Heart left ventricle (tissue), 16 donors: Measurements from ENCODE around the gene CDK4. TPM values are rescaled to one million over a fixed set of nuclear protein-coding genes. Genes with fewer than 3 reads are reported as not detected.
A peak's percentile ranks its signal among the peaks of the same experiment; 100 is the strongest.

ENCODE experiments used
- ATAC-seq, 4 donors: fragments of 200-7000 bp; cut with Tn5 transposase; one replicate each; pipeline ENCODE4 v1.9.1; 2020 to 2022; ENCODE audit warnings: moderate library complexity in 4 of 4, mild to moderate bottlenecking in 3 of 4, moderate number of reproducible peaks in 1 of 4
- DNase-seq, 5 donors: peaks; one replicate each; pipeline ENCODE4 v3.0.0-alpha.2; 2020
- H3K27ac ChIP-seq, 12 donors: fragments of 200-600 bp; sonication (generic) in 4 of 12; one replicate each; pipeline versions ENCODE4 v1.5.0 to v1.8.0; 2016 to 2022; ENCODE audit warnings: mild to moderate bottlenecking in 2 of 12
- H3K27me3 ChIP-seq, 9 donors: fragments of 200-600 bp; sonication (generic) in 2 of 9; one replicate each; pipeline versions ENCODE4 v1.5.1 to v1.8.0; 2016 to 2022; ENCODE audit warnings: mild to moderate bottlenecking in 3 of 9
- H3K36me3 ChIP-seq, 9 donors: fragments of 200-600 bp; sonication (generic) in 2 of 9; one replicate each; pipeline versions ENCODE4 v1.5.0 to v1.8.0; 2018 to 2022; ENCODE audit warnings: mild to moderate bottlenecking in 2 of 9
- H3K4me1 ChIP-seq, 12 donors: fragments of 200-600 bp; sonication (generic) in 4 of 12; one replicate each; pipeline versions ENCODE4 v1.5.0 to v1.8.0; 2016 to 2022; ENCODE audit warnings: mild to moderate bottlenecking in 3 of 12
- H3K4me3 ChIP-seq, 12 donors: fragments of 200-600 bp; sonication (generic) in 4 of 12; one replicate each; pipeline versions ENCODE4 v1.5.0 to v1.8.0; 2017 to 2022; ENCODE audit warnings: mild to moderate bottlenecking in 9 of 12, moderate library complexity in 4 of 12
- H3K9me3 ChIP-seq, 12 donors: fragments of 200-600 bp; sonication (generic) in 4 of 12; one replicate each; pipeline versions ENCODE4 v1.5.0 to v1.8.0; 2016 to 2022; ENCODE audit warnings: mild to moderate bottlenecking in 1 of 12
- POLR2A ChIP-seq, 2 donors: fragments of 450-650 bp; IDR thresholded peaks; one replicate each; pipeline ENCODE4 v1.6.1; 2017; ENCODE audit warnings: antibody characterized with exemption in 2 of 2, mild to moderate bottlenecking in 2 of 2, moderate library complexity in 2 of 2
- WGBS, 4 donors: extraction: QIAGEN DNeasy Blood & Tissue Kit in 2 of 4; methylation state at CpG; one replicate each; pipeline versions ENCODE4 v1.1.5 to v1.1.7; 2013 to 2018; 5-methylcytosine and 5-hydroxymethylcytosine counted together
- intact Hi-C, 10 donors: fragments of 100-400 bp; cut with DNase I; formaldehyde crosslinking; loops; one replicate each; pipeline versions ENCODE4 v1.11.1 to v1.14.2; 2022
- polyA plus RNA-seq, 2 donors: library from polyadenylated mRNA; stranded (reverse); fragments of 200-250 nt; gene quantifications; one replicate each; pipeline ENCODE4 v1.2.3, GENCODE V29; 2013
- total RNA-seq, 9 donors: library from RNA; depleted of rRNA in 2 of 9; stranded (reverse); fragments of >200 nt in 2 of 9; fragmentation: NEBNext Ultra II Directional in 3 of 9; extraction: Animal tissue kit (Norgen Biotek cat#: 25700) in 3 of 9; gene quantifications; one replicate each; pipeline versions ENCODE4 v1.1.0 to v1.2.4, GENCODE V29; 2016 to 2023
- TF ChIP-seq, protein P1 (sequence below), 12 donors: fragments of 200-600 bp; sonication (generic) in 4 of 12; IDR thresholded peaks; one replicate each; pipeline versions ENCODE4 v1.5.0 to v1.8.0; 2018 to 2022; ENCODE audit warnings: antibody characterized with exemption in 12 of 12, mild to moderate bottlenecking in 5 of 12
- donor health status: ischemic (EF 13 %, LVEDD 7.1; RV severe dilation, severe dysfunction).
- donor health status: healthy with polysubstance abuse.
- donor health status: DM: no; HTN: yes; CAD: no.
- donor health status: DM: no; HTN: no; CAD: no.
- donor health status: ischemic (EF 25% LVEDD 6.9; RV normal size, moderate dysfunction).
- donor health status: ischemic (EF 25% LVEDD 5.7; RV mildly dilated, moderate dysfunction).
- donor health status: healthy.
- donor health status: DM: yes; HTN: yes; CAD: no.
- donor health status: ischemic (EF 35%, LVEDD 5.7; RV mildly dilated, moderate dysfunction).
- donor health status: nonischemic (EF 11% LVEDD 7.7; RV severe dilation, severe dysfunction).
- donor health status: DM: yes; HTN: yes; CAD: no.
- donor health status: PGD.
- donor health status: ischemic (EF 29% LVEDD 5.4; RV normal size, mild dysfunction).
- donor health status: nonischemic (EF 23%, LVEDD 6.1; RV moderate dilation, normal function).

Gene CDK4
- total and polyA plus RNA-seq, 11 donors: 23.4 to 81.9 (median 50.2) TPM

DNA sequence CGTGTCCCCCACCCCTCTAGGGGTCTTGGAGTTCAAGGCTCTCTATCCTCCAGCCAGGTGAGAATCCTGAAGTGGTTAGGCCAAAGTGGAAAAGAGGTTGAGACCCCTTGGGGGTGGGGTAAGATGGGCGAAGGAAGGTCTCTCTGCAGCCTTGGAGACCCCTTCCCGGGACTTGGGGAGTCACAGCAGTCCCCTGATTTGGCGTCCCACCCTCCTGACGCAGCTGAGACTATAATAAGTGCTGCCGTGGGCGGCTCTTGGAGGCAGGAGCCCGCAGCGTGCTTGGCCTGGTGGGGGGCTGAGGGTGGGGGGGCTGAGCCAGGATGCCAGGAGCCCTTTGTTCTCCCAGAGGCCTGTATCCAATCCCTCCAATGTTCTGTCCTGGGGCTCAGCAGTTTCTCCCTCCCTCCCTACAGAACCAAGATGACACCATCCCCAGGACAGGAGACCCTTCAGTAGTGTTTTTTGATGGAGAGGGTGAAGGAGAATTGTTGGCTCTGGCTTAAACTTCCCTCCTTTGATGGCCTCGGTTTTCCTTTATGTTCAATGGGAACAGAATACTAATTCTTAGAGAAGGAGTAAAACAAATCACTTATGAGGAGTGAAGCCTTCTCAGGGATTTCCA is 12.1 kb downstream of the CDK4 start:
- Histone ChIP-seq H3K4me1 (peaks cover 5 to 75% (median 33%) of the 10 kb centered on the region in 12 donors), H3K27ac (peak overlapping the region in 9 of 12 donors; percentile 15 to 77 (median 52)), H3K36me3 (no peaks in the 10 kb centered on the region), H3K9me3 (no peaks in the 10 kb centered on the region), H3K4me3 (peak overlapping the region in 5 of 12 donors; percentile 24 to 63 (median 52)), H3K27me3 (peaks cover 25 to 64% (median 36%) of the 10 kb centered on the region in 9 donors)
- WGBS, 4 donors: 36 to 49% (median 49%) methylated on average over 2 to 10 of the region's 10 CpGs
- intact Hi-C loops: loop anchor here in 3 of 10 donors (10.0 kb wide), 2 partner anchors 105 to 155 kb away; partner anchors contain the start of gene B4GALNT1 (in 1 of the 3)
- ATAC-seq: no peak
- TF ChIP-seq POLR2A (IDR thresholded peaks at IDR 0.05): no peak
- TF ChIP-seq, protein P1, sequence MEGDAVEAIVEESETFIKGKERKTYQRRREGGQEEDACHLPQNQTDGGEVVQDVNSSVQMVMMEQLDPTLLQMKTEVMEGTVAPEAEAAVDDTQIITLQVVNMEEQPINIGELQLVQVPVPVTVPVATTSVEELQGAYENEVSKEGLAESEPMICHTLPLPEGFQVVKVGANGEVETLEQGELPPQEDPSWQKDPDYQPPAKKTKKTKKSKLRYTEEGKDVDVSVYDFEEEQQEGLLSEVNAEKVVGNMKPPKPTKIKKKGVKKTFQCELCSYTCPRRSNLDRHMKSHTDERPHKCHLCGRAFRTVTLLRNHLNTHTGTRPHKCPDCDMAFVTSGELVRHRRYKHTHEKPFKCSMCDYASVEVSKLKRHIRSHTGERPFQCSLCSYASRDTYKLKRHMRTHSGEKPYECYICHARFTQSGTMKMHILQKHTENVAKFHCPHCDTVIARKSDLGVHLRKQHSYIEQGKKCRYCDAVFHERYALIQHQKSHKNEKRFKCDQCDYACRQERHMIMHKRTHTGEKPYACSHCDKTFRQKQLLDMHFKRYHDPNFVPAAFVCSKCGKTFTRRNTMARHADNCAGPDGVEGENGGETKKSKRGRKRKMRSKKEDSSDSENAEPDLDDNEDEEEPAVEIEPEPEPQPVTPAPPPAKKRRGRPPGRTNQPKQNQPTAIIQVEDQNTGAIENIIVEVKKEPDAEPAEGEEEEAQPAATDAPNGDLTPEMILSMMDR (IDR thresholded peaks at IDR 0.05): no peak
- no peak for DNase-seq

- Histone ChIP-seq H3K9me3 (no peaks in the 10 kb centered on the region), H3K4me1 (peaks cover 5 to 74% (median 33%) of the 10 kb centered on the region in 12 donors), H3K4me3 (peak overlapping the region in 7 of 12 donors; percentile 24 to 58 (median 52)), H3K27ac (peak overlapping the region in 8 of 12 donors; percentile 15 to 77 (median 48)), H3K27me3 (peaks cover 25 to 70% (median 36%) of the 10 kb centered on the region in 9 donors), H3K36me3 (peaks cover 0 to 5% (median 0%) of the 10 kb centered on the region in 9 donors)
- no peak for TF ChIP-seq POLR2A (IDR thresholded peaks at IDR 0.05)
- TF ChIP-seq, protein P1 (IDR thresholded peaks at IDR 0.05): no peak
- intact Hi-C loops: loop anchor here in 3 of 10 donors (10.0 kb wide), 2 partner anchors 105 to 155 kb away; partner anchors contain the start of gene B4GALNT1 (in 1 of the 3)
- no peak for ATAC-seq
- 19 to 32% (median 23%) methylated on average over 7 of the region's 7 CpGs for WGBS, 4 donors
- DNase-seq: peak in 1 of 5 donors; percentile 9
These were observed 12.7 kb downstream of the CDK4 start for GRCh38 chr12:57739387-57739786.

DNA sequence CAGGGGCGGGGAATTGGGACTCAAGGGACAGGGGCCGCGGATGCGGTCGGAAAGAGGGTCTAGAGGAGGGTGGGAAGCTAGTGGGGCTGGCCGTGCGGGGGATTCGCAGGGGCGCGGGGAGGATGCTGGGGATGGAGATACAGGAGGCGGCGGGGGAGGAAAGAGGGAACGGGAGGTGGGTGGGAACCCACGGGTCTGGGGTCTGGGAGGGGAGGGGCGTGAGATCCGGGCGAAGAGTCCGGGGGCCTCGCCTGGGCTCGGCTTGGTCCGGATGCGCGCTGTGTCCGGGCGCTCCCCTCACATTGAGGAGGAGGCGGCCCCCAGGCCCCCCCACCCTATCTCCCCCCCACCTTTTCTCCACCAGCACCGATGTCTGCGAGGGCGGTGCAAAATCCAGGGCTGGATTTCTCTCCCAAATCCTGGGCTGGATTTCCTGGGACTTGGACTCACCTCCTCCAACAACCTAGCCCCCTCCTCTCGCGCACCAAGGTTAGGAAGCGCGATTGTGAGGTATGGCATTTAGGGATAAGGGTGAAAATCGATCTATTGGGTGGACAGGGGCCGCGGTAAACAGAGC is 13.4 kb downstream of the CDK4 start, which contains the start of gene AGAP2:
AGAP2 (minus strand) TSS at position 82 of the 577 bp plus-strand sequence. CDS start 496 bp downstream, outside the sequence.
- H3K27me3 ChIP-seq: peaks cover 25 to 77% (median 39%) of the 10 kb centered on the region in 9 donors

More for the DNA sequence above, 13.4 kb downstream of the CDK4 start, which contains the start of gene AGAP2:
- intact Hi-C loops: loop anchor here in 3 of 10 donors (10.0 kb wide), 2 partner anchors 104 to 154 kb away; partner anchors contain the start of gene B4GALNT1 (in 1 of the 3)
- Histone ChIP-seq H3K4me3 (peak within 1 kb of the TSS; percentile 34 to 58 (median 51)), H3K4me1 (peaks cover 5 to 67% (median 31%) of the 10 kb centered on the region in 12 donors), H3K27ac (peak within 1 kb of the TSS in 11 of 12 donors; percentile 2 to 77 (median 53)), H3K36me3 (peaks cover 0 to 11% (median 0%) of the 10 kb centered on the region in 9 donors), H3K9me3 (no peaks in the 10 kb centered on the region)
- WGBS, 4 donors: 1 to 12% (median 10%) methylated on average over 32 to 36 of the region's 36 CpGs
- TF ChIP-seq, protein P1 (IDR thresholded peaks at IDR 0.05): no peak
- no peak for TF ChIP-seq POLR2A (IDR thresholded peaks at IDR 0.05)
- ATAC-seq: no peak
- DNase-seq: peak in 1 of 5 donors; percentile 20
